HG02610 (cell line): ENCODE measurements around the gene SIL1.
"Not testable (repeated sequence)": the region's sequence is repeated elsewhere in the genome, so short reads cannot be mapped to it uniquely, and the experiment has no call there.

Source experiments
- ATAC-seq: cut with Tn5 transposase; IDR thresholded peaks from one replicate; pipeline ENCODE4 v1.9.1; 2021; ENCODE audit warnings: mild to moderate bottlenecking, moderate library complexity; ENCODE audit not compliant: unreplicated experiment

SIL1 gene

DNA sequence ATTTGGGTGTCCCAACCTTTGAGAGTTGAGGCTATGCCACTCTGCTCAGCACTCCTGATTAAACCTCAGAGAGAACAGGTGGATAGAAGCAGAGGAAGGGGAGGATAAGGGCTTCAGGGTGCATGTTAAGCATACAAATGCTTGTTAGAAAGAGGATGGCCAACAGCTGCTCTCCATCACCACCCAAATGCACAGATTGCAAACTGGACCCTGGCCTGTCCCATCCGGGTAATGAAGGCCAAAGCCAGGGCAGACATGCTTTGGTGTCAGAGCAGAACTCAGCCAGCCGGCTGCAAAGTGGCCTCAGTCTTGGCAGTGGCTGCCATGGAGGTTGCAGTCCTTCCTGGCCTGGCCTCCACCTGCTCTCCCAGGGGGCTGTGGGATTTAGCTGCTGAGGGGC lies 84.3 kb downstream of the SIL1 start:
- no peak for ATAC-seq

- not testable (repeated sequence) for ATAC-seq
Measured at GRCh38 chr5:139112362-139112761, 85.8 kb downstream of the SIL1 start.

DNA sequence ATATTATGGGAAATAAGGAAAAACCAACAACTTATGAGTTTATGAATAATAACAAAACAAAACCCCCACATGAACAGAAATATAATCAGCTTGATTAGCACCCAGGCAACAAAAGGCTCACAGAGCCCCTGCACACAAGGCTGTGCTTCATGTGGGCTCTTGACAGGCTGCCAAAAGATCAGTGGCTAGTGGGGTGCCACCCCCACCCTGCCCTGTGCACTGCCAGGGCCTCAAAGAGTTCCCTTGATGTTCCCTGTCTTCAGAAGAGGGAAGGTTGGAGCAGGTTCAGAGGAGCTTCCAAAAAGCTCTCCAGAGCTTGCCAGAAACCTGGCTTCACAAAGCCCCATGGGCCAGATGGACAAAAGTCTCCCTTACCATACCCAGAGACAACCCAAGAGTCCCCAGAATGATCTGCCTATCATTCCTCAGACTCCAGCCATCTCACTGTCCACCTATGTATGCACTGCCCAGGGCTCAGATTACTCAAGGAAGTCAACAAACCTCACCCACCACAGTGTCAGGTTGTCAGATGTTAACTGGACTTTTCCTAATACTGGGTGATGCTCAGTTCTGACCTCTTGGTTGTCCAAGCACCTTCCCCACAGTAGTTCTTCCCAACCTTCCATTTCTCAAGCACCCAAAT lies 87.5 kb downstream of the SIL1 start:
- ATAC-seq = no peak

- ATAC-seq = no peak
Measured at GRCh38 chr5:139108063-139108824, 89.9 kb downstream of the SIL1 start.

- ATAC-seq = no peak
Measured at GRCh38 chr5:139105621-139106071, 92.5 kb downstream of the SIL1 start.

DNA sequence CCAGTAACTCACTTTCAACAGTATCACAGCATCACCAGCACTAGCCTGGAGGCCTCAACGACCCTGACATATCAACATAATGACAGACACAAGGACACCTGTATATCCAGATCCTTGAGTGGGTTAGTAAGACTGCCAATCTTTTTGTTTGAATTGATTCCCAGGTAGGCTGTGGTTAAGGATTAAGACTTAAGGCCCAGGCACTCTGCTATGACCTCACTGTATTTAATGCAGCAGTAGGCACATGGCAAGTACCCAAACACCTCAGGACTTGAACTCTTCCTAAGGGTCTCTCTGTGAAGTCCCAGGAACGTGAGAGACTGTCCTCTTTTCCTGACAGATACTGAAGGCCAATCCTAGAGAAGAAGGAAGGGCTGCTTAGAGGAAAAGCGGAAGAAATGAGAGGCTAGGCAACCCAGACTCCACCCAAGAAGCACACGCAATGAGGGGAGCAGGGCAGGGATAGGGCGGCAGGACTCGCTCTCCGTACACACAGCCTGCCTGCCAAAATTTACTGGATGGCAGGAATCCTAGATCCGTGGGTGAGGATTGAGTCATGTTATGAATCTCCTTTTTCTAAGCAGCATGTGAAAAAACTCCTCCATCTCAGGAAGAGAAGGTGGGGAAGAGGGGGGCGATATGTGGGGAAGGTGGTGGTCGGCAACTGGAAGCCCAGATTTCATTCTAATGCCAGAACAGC lies 93.4 kb downstream of the SIL1 start:
- ATAC-seq = no peak

GRCh38 chr5:139103762-139104161 lies 94.4 kb downstream of the SIL1 start:
- ATAC-seq = no peak

DNA sequence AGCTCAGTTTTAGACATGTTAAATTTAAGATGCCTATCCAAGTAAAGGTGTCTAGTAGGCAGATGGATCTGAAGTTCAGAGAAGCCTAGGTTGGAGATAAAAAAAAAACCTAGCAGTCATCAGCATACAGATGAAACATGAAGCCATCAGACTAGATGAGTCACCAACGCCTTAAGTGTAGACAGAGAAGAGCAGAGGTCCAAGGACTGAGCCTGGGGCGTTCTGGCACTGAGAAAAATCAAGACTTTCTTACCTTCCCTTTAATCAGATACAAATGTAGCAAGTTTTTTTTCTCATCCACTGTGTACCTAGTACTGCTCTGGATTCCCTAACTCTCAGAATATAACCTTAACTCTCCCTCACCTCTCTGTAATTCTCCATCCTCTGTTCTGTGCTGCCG lies 97.3 kb downstream of the SIL1 start:
- no peak for ATAC-seq

DNA sequence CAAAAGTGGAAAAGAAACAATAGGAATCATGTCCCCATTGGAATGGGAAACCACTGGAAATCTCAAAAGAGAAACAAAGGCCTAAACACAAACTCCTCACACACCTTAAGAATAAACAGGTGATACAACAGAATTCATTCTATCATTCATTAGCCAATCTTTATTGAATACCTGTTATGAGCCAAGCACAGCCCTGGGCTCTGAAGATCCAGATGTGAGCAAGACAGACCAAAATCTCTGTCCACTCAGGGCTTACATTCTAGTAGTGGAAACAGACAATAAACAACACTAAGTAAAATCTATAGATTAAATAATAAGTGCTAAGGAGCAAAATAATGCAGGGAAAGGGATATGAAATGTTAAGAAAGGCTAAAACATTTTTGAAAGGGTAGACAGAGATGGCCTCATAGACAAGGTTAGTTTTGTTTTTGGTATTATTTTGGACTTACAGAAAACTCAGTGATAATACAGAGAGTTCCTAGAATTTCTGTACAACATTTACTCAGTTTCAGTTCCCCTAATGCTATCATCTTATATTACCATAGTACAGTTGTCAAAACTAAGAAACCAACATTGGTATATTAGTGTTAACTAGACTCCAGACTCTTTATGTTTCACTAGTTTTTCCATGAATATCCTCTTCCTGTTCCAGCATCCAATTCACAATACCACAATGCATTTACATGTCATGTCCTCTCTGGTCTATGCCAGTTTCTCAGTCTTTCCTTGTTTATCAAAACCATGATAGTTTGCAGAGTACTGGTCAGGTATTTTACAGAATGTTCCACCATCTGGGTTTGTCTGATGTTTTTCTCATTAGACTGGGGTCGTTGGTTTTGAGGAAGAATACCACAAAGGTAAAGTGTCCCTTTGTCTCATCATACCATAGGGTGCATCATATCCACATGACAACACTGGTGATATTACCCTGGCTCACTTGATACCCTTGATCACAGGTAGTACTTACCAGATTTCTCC lies 103.7 kb downstream of the SIL1 start:
- peak; percentile 89 for ATAC-seq

DNA sequence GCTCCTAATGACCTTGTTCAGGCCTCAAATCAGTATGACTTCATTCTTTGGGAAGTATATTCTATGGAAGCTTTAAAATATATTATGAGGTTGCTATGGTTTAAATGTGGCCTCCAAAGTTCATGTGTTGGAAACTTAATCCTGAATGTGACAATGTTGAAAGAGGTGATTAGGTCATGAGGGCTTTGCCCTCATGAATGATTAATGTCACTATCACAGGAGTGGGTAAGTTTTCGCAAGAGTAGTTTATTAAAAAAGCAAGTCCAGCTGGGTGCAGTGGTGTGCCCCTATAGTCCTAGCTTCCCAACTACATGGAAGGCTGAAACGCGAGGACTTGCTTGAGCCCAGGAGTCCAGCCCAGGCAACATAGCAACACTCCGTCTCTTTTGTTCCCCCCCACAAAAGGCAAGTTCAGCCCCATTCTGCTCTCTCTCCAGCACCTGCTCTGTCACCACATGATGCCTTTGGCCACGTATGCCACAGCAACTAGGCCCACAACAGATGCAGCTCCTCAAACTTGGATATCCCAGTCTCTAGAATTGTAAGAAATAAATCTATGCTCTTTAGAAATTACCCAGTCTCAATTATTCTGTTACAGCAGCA lies 105.3 kb downstream of the SIL1 start:
- no peak for ATAC-seq

GRCh38 chr5:139091439-139092156 lies 106.6 kb downstream of the SIL1 start:
- no peak for ATAC-seq

- no peak for ATAC-seq
Measured at GRCh38 chr5:139090581-139090980, 107.6 kb downstream of the SIL1 start.

- no peak for ATAC-seq
Measured at GRCh38 chr5:139088024-139088423, 110.1 kb downstream of the SIL1 start.

DNA sequence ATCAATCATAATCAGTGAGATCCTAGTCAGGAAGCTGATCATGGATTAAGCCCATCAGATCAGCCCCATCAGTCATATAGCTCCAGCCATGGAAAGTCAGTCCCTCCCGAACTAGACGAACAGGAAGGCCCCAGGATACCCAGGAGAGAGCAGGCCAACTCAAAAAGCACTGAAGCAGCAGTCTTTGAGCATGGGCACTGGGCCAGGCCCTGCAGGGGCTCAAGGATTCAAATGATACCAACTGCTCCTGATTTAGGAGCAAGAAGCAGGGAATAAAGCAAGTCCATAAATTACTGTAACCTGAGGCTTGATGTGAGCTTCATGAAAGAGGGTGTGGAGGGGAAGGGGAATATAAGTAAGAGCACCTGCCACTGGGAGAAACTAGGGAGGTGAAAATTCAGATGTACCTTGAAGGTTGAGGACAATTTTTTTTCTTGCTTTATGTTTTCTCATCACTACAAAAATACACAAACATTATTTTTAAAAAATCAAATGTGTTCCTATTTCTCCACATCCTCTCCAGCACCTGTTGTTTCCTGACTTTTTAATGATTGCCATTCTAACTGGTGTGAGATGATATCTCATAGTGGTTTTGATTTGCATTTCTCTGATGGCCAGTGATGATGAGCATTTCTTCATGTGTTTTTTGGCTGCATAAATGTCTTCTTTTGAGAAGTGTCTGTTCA lies 115.2 kb downstream of the SIL1 start:
- ATAC-seq = no peak

DNA sequence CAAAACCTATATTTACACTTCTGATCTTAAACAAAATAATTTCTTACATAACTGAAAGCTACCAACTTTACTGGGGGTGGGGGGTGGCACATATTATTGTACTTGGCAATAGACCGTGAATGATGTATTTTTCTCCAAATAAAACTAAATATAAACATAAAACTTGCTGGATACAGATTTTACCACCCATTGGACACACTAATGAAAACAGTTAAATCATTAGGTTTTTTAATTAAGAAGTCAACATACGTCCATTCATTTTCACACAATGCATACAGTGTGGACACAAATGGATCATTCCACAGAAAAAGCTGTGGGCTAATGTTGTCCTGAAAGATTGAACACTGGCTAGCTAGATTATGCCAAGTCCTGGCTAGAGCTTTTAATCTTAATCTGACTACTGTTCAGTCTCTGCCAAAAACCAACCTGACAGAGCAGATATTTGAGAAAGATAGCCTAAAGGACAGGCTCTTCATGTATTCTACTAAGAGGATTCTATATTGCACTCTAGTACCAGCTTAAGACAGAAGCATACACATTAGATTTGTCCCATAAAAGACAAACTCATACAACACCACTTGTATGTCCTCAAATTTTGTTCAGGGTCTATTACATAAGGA lies 118.1 kb downstream of the SIL1 start:
- no peak for ATAC-seq

GRCh38 chr5:139079225-139079990 lies 118.8 kb downstream of the SIL1 start:
- ATAC-seq = no peak

DNA sequence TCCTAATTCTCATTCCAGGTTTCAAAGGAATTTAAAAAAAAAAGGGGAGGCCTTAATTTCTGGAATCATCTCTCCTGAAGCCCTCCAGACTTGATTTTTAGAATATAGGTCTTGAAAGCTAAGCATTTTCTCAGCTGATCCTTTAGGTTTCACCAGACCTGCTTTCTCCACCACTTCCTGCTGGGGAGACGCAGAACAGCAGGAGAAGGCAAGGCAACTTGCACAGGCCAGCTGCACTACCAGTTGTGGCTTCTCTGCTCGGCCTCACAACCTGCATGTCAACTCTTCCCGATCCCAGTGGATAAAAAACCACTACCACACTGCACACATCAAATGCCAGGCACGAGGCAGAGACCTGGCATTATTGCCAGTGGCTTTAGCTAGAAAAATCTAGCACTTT lies 119.8 kb downstream of the SIL1 start:
- ATAC-seq = no peak

DNA sequence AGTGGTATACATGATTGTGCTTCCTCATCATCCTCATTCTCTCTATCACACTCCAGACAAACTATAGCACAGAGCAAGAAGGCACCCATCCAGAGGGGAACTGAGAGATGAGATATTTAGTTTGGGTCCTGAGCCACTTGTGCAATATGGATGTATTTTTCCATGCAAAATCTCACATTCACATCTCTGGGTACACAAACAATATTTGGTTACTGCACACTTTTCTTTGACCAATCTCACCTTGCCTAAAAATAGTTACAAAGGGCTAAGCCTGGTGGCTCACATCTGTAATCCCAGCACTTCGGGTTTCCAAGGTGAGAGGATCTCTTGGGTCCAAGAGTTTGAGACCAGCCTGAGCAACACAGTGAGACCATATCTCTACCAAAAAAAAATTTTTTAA lies 120.3 kb downstream of the SIL1 start:
- ATAC-seq = no peak
